Panc1 (cell line): ENCODE measurements around the gene DNAL1. TPM values are rescaled to one million over a fixed set of nuclear protein-coding genes. Genes with fewer than 3 reads are reported as not detected.
"Not testable (repeated sequence)": the region's sequence is repeated elsewhere in the genome, so short reads cannot be mapped to it uniquely, and the experiment has no call there.

ENCODE experiments used
- ATAC-seq: fragments of 200-7000 bp; cut with Tn5 transposase; 2 replicates; pipeline ENCODE4 v1.9.1; 2020; ENCODE audit warnings: mild to moderate bottlenecking, moderate library complexity
- BruUV-seq: library from RNA; stranded (reverse); fragments of 400-500 nt; replicated peaks from 2 replicates; lab custom pipeline; 2021; lab: Mats Ljungman, UMichigan
- CTCF ChIA-PET: fragments of 300-600 bp; sonication (Branson Sonifier 250); formaldehyde crosslinking; loops from one replicate; lab custom pipeline; 2022; ENCODE audit warnings: antibody characterized with exemption; lab: Charles Lee
- POLR2A ChIA-PET: fragments of 300-600 bp; sonication (Branson Sonifier 250); formaldehyde crosslinking; loops from one replicate; lab custom pipeline; 2022; ENCODE audit warnings: antibody characterized with exemption; lab: Charles Lee
- DNase-seq: peaks from one replicate; pipeline ENCODE4 v3.0.0-alpha.2; 2010; ENCODE audit warnings: low read depth, low spot score
- H3K27ac ChIP-seq: 2 replicates; pipeline ENCODE4 v1.5.1; 2011; ENCODE audit warnings: mild to moderate bottlenecking, low read length, inconsistent platforms
- H3K27me3 ChIP-seq: fragments of 200-500 bp; sonication (Bioruptor generic); 2 replicates; pipeline ENCODE4 v1.6.0; 2014; ENCODE audit warnings: low read length, inconsistent platforms; ENCODE audit not compliant: control insufficient read depth, insufficient read depth
- H3K36me3 ChIP-seq: fragments of 200-500 bp; sonication (Bioruptor generic); 2 replicates; pipeline ENCODE4 v1.5.1; 2014; ENCODE audit warnings: inconsistent platforms, mild to moderate bottlenecking, low read length, moderate library complexity; ENCODE audit not compliant: control insufficient read depth, insufficient read depth
- H3K4me1 ChIP-seq: 2 replicates; pipeline ENCODE4 v1.5.1; 2011; ENCODE audit warnings: inconsistent platforms, mild to moderate bottlenecking, low read length, moderate library complexity; ENCODE audit not compliant: control insufficient read depth, insufficient read depth
- H3K4me3 ChIP-seq, 2 experiments: 2 replicates each; pipeline ENCODE4 v1.5.1; 2011 to 2012; ENCODE audit warnings: low read depth in 2 of 2, low read length in 2 of 2, mild to moderate bottlenecking in 2 of 2, inconsistent platforms in 1 of 2, moderate library complexity in 1 of 2
- H3K9me3 ChIP-seq: fragments of 200-500 bp; sonication (Bioruptor generic); 2 replicates; pipeline ENCODE4 v1.5.1; 2014; ENCODE audit warnings: low read depth, mild to moderate bottlenecking, inconsistent platforms, low read length, moderate library complexity; ENCODE audit not compliant: control insufficient read depth, insufficient read depth
- POLR2AphosphoS5 ChIP-seq: IDR thresholded peaks from 2 replicates; pipeline ENCODE4 v1.6.1; 2012; ENCODE audit warnings: mild to moderate bottlenecking, low read depth, low read length, moderate library complexity
- SIN3A ChIP-seq: IDR thresholded peaks from 2 replicates; pipeline ENCODE4 v1.6.1; 2012; ENCODE audit warnings: low read depth, mild to moderate bottlenecking, low read length, moderate library complexity, borderline replicate concordance; ENCODE audit not compliant: insufficient read depth
- TCF7L2 ChIP-seq: IDR thresholded peaks from 2 replicates; pipeline ENCODE4 v1.6.1; 2011; ENCODE audit warnings: mild to moderate bottlenecking, low read depth, low read length, inconsistent platforms
- in situ Hi-C: cut with HindIII; loops from 2 replicates; pipeline ENCODE4 v1.10.0; 2016; ENCODE audit warnings: low sequenced_read_pairs, low pct_unique_long_range_greater_than_20kb
- intact Hi-C: fragments of 100-400 bp; cut with micrococcal nuclease; formaldehyde crosslinking; loops from one replicate; pipeline ENCODE4 v1.10.0; 2022; ENCODE audit not compliant: unreplicated experiment
- total RNA-seq: library from RNA; stranded (reverse); gene quantifications from one replicate; pipeline ENCODE4 v1.2.1, GENCODE V29; 2021; ENCODE audit not compliant: unreplicated experiment
- TF ChIP-seq, protein P1 (sequence below), 2 experiments: IDR thresholded peaks; 2 replicates each; pipeline ENCODE4 v1.6.1; 2011 to 2012; ENCODE audit warnings: low read depth in 2 of 2, control low read depth in 1 of 2, low read length in 1 of 2, mild to moderate bottlenecking in 1 of 2, moderate library complexity in 1 of 2; ENCODE audit not compliant: insufficient read depth in 1 of 2
- TF ChIP-seq, protein P2 (sequence below): fragments of 450-650 bp; IDR thresholded peaks from 2 replicates; pipeline ENCODE4 v1.5.1; 2017; ENCODE audit warnings: mild to moderate bottlenecking

DNAL1 gene
- total RNA-seq, 1 experiment from 2014 or later, result 15.2 TPM

DNA sequence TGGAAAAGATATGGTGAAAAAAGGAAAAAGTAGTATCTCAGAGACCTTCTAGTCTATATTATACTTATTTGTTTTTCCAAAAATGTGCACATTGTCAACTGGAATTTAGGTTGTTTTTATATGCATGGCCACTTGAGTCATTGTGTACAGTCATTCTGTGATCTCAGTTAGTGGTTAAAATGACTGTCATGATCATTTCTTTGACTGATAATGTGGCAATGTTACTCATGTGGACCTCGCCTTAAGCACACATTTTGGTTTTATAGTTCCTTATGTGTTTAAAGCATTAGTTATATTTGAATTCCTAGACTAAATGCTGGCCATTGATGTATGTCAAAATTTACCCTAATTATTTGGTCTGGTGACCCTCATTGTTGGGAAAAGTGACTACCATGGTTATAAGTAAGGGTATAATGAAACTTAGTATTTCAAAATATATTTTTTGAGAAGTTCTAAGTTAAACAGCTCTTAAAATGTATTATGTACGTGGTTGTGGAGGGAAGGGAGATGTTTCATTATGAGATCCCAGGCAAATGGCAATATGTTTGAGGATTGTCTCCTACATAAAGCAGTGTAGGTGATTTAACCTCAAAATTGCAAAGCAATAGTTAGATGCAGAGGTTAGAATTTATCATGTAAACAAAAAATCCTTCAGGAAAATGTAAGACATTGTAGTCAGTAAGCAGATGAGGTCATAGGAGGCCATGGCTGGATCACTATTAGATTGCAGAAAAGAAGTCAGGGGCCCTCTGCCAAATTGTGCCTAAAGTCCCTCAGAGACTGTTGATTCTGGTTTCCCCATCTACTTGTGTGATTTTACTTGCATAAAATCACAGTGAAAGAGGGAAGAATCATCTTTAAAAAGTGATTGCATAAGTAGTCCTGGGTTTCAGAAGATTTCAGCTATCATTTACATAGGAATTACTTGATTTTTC lies 51.9 kb downstream of the DNAL1 start:
- TF ChIP-seq, protein P1, sequence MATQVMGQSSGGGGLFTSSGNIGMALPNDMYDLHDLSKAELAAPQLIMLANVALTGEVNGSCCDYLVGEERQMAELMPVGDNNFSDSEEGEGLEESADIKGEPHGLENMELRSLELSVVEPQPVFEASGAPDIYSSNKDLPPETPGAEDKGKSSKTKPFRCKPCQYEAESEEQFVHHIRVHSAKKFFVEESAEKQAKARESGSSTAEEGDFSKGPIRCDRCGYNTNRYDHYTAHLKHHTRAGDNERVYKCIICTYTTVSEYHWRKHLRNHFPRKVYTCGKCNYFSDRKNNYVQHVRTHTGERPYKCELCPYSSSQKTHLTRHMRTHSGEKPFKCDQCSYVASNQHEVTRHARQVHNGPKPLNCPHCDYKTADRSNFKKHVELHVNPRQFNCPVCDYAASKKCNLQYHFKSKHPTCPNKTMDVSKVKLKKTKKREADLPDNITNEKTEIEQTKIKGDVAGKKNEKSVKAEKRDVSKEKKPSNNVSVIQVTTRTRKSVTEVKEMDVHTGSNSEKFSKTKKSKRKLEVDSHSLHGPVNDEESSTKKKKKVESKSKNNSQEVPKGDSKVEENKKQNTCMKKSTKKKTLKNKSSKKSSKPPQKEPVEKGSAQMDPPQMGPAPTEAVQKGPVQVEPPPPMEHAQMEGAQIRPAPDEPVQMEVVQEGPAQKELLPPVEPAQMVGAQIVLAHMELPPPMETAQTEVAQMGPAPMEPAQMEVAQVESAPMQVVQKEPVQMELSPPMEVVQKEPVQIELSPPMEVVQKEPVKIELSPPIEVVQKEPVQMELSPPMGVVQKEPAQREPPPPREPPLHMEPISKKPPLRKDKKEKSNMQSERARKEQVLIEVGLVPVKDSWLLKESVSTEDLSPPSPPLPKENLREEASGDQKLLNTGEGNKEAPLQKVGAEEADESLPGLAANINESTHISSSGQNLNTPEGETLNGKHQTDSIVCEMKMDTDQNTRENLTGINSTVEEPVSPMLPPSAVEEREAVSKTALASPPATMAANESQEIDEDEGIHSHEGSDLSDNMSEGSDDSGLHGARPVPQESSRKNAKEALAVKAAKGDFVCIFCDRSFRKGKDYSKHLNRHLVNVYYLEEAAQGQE (IDR thresholded peaks at IDR 0.05; ENCODE audit: insufficient read depth in 1 of 2, low read depth in 2 of 2, low read length in 1 of 2), result no peak
- TF ChIP-seq, protein P2, sequence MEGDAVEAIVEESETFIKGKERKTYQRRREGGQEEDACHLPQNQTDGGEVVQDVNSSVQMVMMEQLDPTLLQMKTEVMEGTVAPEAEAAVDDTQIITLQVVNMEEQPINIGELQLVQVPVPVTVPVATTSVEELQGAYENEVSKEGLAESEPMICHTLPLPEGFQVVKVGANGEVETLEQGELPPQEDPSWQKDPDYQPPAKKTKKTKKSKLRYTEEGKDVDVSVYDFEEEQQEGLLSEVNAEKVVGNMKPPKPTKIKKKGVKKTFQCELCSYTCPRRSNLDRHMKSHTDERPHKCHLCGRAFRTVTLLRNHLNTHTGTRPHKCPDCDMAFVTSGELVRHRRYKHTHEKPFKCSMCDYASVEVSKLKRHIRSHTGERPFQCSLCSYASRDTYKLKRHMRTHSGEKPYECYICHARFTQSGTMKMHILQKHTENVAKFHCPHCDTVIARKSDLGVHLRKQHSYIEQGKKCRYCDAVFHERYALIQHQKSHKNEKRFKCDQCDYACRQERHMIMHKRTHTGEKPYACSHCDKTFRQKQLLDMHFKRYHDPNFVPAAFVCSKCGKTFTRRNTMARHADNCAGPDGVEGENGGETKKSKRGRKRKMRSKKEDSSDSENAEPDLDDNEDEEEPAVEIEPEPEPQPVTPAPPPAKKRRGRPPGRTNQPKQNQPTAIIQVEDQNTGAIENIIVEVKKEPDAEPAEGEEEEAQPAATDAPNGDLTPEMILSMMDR, result no peak
- no peak for TF ChIP-seq TCF7L2
- no peak for TF ChIP-seq POLR2AphosphoS5
- no peak for TF ChIP-seq SIN3A
- ChIA-PET CTCF (no interaction called here), POLR2A (no interaction called here)
- no TSS peak for BruUV-seq
- ATAC-seq (peak; percentile 81; the same call in 1 of the 2 replicates), DNase-seq (peak; percentile 78)
- no peaks in the 10 kb centered on the region for H3K9me3 ChIP-seq
- no peaks in the 10 kb centered on the region for H3K4me1 ChIP-seq
- no peak overlapping the region for H3K27ac ChIP-seq
- H3K4me3 ChIP-seq, result no peak overlapping the region
- no peaks in the 10 kb centered on the region for H3K27me3 ChIP-seq
- in situ Hi-C loops, result no loop called here
- intact Hi-C loops, result no loop called here
- H3K36me3 ChIP-seq, result no peaks in the 10 kb centered on the region

DNA sequence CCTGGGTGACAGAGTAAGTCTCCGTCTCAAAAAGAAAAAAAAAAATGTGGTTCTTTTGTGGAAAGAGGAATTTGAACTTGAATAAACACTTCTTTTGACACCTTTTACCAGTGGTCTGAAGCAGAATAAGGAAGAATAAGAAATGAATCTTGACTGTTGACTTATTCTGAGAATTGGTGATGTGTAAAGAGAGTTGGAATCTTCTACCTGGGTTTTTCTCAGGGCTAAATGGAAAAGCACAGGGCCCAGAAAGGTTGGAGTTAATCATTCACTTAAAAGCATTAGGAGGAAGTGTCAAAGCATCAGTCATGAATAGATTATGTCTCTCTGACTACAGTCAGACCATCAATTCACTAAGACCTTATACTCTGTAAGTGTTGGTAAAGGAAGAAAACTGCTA lies 55.5 kb downstream of the DNAL1 start:
- Histone ChIP-seq H3K4me1 (no peaks in the 10 kb centered on the region), H3K27ac (no peak overlapping the region), H3K4me3 (no peak overlapping the region), H3K9me3 (no peaks in the 10 kb centered on the region), H3K36me3 (no peaks in the 10 kb centered on the region), H3K27me3 (no peaks in the 10 kb centered on the region)
- ChIA-PET CTCF (no interaction called here), POLR2A (no interaction called here)
- no peak for TF ChIP-seq POLR2AphosphoS5
- no peak for TF ChIP-seq SIN3A
- TF ChIP-seq, protein P1 (IDR thresholded peaks at IDR 0.05; ENCODE audit: insufficient read depth in 1 of 2, low read depth in 2 of 2, low read length in 1 of 2), result no peak
- TF ChIP-seq TCF7L2, result no peak
- TF ChIP-seq, protein P2, result no peak
- in situ Hi-C loops (no loop called here), intact Hi-C loops (no loop called here)
- no peak for ATAC-seq
- no TSS peak for BruUV-seq
- no peak for DNase-seq

DNA sequence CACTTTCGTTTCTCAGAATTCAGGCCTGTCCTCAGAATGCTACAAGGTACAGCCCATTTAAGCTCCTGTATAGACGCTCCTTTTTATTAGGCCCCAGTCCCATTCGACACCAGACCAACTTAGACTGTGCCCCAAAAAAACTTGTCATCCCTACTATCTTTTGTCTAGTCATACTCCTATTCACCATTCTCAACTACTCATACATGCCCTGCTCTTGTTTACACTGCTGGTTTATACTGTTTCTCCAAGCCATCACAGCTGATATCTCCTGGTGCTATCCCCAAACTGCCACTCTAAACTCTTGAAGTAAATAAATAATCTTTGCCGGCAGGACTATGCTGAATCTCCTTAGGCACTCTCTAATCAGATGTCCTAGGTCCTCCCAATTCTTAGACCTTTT lies 63.3 kb downstream of the DNAL1 start:
- H3K4me3 ChIP-seq, POLR2A ChIA-PET, H3K4me1 ChIP-seq, intact Hi-C loops, BruUV-seq, H3K9me3 ChIP-seq, in situ Hi-C loops, H3K36me3 ChIP-seq, CTCF ChIA-PET, H3K27ac ChIP-seq, DNase-seq, ATAC-seq, H3K27me3 ChIP-seq: not testable (repeated sequence)
